ENCODE measurements around the gene FAM110A. TPM values are rescaled to one million over a fixed set of nuclear protein-coding genes. Genes with fewer than 3 reads are reported as not detected.
"Not testable (repeated sequence)": the region's sequence is repeated elsewhere in the genome, so short reads cannot be mapped to it uniquely, and the experiment has no call there.

FAM110A gene
- polyA plus RNA-seq, 1 experiment, result 4.2 TPM

DNA sequence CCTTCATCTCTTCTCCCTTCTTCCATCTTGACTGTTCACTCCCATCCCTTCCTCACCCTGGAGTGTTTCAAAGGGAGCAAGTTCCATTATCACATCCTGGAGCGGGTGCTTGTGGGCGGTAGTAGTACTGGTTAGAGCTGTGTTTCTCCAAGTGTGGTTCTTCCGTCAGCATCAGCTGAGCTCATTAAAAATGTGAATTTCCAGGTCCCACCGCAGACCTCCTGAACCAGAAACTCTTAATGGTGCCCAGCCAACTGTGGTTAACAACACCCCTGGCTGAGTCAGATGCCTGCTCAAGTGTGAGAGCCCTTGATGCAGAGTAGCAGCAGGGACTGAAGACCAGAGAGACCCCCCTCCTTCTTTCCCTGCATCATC is 58.2 kb downstream of the FAM110A start:
- TF ChIP-seq, protein P1, sequence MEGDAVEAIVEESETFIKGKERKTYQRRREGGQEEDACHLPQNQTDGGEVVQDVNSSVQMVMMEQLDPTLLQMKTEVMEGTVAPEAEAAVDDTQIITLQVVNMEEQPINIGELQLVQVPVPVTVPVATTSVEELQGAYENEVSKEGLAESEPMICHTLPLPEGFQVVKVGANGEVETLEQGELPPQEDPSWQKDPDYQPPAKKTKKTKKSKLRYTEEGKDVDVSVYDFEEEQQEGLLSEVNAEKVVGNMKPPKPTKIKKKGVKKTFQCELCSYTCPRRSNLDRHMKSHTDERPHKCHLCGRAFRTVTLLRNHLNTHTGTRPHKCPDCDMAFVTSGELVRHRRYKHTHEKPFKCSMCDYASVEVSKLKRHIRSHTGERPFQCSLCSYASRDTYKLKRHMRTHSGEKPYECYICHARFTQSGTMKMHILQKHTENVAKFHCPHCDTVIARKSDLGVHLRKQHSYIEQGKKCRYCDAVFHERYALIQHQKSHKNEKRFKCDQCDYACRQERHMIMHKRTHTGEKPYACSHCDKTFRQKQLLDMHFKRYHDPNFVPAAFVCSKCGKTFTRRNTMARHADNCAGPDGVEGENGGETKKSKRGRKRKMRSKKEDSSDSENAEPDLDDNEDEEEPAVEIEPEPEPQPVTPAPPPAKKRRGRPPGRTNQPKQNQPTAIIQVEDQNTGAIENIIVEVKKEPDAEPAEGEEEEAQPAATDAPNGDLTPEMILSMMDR (IDR thresholded peaks at IDR 0.05; ENCODE audit: insufficient read depth, low read depth, low read length), result no peak
- Histone ChIP-seq H3K36me3 (ENCODE audit: control insufficient read depth, insufficient read depth, low read length) (no peaks in the 10 kb centered on the region), H3K27me3 (ENCODE audit: control insufficient read depth, insufficient read depth, low read length) (peaks cover 4% of the 10 kb centered on the region; the same call in 1 of the 2 replicates), H3K4me3 (ENCODE audit: low read depth, low read length) (no peak overlapping the region)
- no peak for DNase-seq (ENCODE audit: low read depth)
- ChIA-PET CTCF (no interaction called here), POLR2A (no interaction called here)

DNA sequence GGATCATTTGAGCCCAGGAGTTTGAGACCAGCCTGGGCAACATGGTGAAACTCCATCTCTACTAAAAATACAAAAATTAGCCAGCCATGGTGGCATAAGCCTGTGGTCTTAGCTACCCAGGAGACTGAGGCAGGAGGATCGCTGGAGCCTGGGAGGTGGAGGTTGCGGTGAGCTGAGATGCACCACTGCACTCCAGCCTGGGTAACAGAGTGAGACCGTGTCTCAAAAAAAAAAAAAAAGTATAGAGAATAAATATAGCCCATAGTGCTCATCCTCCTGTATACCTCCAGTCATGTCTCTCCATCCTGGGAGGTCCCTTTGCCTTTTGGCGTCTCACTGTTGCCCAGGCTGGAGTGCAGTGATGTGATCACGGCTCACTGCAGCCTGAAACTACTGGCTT is 58.9 kb downstream of the FAM110A start:
- DNase-seq (ENCODE audit: low read depth); H3K27me3 ChIP-seq (ENCODE audit: control insufficient read depth, insufficient read depth, low read length); CTCF ChIA-PET; H3K4me3 ChIP-seq (ENCODE audit: low read depth, low read length); POLR2A ChIA-PET; H3K36me3 ChIP-seq (ENCODE audit: control insufficient read depth, insufficient read depth, low read length): not testable (repeated sequence)

Other genes starting within 250 kb of the FAM110A start
- not detected in 2 replicates for gene TCF15, start 223.4 kb upstream of the FAM110A start, polyA plus RNA-seq (2011; rRNA removed)
- 50.9 and 54.8 TPM in 2 replicates for gene SRXN1, start 180.5 kb upstream of the FAM110A start, polyA plus RNA-seq (2011; rRNA removed)
- not detected in 2 replicates for gene SCRT2, start 157.9 kb upstream of the FAM110A start, polyA plus RNA-seq (2011; rRNA removed)
- not detected in 2 replicates for gene SLC52A3, start 65.2 kb upstream of the FAM110A start, polyA plus RNA-seq (2011; rRNA removed)
- gene ANGPT4, start 82.6 kb downstream of the FAM110A start, polyA plus RNA-seq (2011; rRNA removed), result not detected in 2 replicates
- 0.32 and 0.52 TPM in 2 replicates for gene RSPO4, start 168.6 kb downstream of the FAM110A start, polyA plus RNA-seq (2011; rRNA removed)